RPMI8226 (cell line): ENCODE data around the gene DAB1.

ENCODE experiments used
- DNase-seq: peaks from one replicate; pipeline ENCODE4 v3.0.0-alpha.2; 2015

Gene DAB1

GRCh38 chr1:56965916-56966697 is 457.8 kb downstream of the DAB1 start, which contains the start of gene C8B:
Gene C8B, minus strand, starts transcription at chr1:56966015. Its CDS starts 67 bp downstream, at chr1:56965948.
- DNase-seq = no peak

GRCh38 chr1:56965191-56965590 is 458.7 kb downstream of the DAB1 start:
- DNase-seq = no peak

- DNase-seq = no peak
Observed at GRCh38 chr1:56964349-56965017, 459.4 kb downstream of the DAB1 start.

GRCh38 chr1:56963667-56964066 is 460.2 kb downstream of the DAB1 start:
- DNase-seq = no peak

GRCh38 chr1:56961426-56961825 is 462.4 kb downstream of the DAB1 start:
- no peak for DNase-seq

GRCh38 chr1:56958526-56958925 is 465.3 kb downstream of the DAB1 start:
- DNase-seq = no peak

GRCh38 chr1:56957931-56958330 is 465.9 kb downstream of the DAB1 start:
- DNase-seq = no peak

GRCh38 chr1:56954664-56955063 is 469.2 kb downstream of the DAB1 start:
- no peak for DNase-seq

- no peak for DNase-seq
Observed at GRCh38 chr1:56953386-56953785, 470.5 kb downstream of the DAB1 start.

- DNase-seq = no peak
Observed at GRCh38 chr1:56952501-56952900, 471.4 kb downstream of the DAB1 start.

GRCh38 chr1:56948403-56949023 is 475.3 kb downstream of the DAB1 start:
- DNase-seq = no peak
